CD1c-positive myeloid dendritic cell (primary cell): ENCODE results near the gene OTOG.
A peak's percentile ranks its signal among the peaks of the same experiment; 100 is the strongest.

Experiments
- DNase-seq: peaks from one replicate; pipeline ENCODE4 v3.0.0-alpha.2; 2016; ENCODE audit errors: extremely low spot score

Gene OTOG, protein sequence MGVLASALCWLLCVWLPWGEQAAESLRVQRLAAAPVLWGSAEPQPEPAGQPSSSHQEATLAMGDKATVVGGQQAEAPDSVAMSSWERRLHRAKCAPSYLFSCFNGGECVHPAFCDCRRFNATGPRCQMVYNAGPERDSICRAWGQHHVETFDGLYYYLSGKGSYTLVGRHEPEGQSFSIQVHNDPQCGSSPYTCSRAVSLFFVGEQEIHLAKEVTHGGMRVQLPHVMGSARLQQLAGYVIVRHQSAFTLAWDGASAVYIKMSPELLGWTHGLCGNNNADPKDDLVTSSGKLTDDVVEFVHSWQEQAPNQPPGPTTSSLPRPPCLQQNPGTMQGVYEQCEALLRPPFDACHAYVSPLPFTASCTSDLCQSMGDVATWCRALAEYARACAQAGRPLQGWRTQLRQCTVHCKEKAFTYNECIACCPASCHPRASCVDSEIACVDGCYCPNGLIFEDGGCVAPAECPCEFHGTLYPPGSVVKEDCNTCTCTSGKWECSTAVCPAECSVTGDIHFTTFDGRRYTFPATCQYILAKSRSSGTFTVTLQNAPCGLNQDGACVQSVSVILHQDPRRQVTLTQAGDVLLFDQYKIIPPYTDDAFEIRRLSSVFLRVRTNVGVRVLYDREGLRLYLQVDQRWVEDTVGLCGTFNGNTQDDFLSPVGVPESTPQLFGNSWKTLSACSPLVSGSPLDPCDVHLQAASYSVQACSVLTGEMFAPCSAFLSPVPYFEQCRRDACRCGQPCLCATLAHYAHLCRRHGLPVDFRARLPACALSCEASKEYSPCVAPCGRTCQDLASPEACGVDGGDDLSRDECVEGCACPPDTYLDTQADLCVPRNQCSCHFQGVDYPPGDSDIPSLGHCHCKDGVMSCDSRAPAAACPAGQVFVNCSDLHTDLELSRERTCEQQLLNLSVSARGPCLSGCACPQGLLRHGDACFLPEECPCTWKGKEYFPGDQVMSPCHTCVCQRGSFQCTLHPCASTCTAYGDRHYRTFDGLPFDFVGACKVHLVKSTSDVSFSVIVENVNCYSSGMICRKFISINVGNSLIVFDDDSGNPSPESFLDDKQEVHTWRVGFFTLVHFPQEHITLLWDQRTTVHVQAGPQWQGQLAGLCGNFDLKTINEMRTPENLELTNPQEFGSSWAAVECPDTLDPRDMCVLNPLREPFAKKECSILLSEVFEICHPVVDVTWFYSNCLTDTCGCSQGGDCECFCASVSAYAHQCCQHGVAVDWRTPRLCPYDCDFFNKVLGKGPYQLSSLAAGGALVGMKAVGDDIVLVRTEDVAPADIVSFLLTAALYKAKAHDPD (N-terminal part only)

DNA sequence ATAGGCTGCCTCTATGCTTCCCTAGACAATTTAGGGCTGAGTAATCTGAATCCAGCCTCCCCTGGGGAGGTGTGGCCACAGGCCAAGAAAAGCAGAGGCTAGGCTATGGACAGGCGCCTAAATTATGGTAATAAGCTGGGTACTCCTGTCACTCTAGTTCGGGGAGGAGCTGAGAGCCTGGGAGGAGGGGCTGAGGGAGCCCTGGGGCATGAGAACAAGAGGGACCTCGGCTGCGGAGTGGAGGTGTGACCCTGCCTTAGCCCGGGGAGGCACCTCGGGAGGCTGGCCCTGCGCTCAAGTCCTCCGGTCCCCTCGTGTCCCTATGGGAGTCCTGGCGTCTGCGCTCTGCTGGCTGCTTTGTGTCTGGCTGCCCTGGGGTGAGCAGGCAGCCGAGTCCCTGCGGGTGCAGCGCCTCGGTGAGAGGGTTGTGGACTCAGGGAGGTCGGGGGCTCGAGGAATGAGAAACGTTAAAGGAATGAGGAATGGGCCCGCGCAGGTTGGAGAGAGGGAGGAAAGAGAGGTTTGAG, at the start of gene OTOG:
Gene OTOG (plus strand): TSS at position 209 of the 527 bp plus-strand sequence. CDS start 114 bp downstream, at position 323.
- DNase-seq, result no peak

DNA sequence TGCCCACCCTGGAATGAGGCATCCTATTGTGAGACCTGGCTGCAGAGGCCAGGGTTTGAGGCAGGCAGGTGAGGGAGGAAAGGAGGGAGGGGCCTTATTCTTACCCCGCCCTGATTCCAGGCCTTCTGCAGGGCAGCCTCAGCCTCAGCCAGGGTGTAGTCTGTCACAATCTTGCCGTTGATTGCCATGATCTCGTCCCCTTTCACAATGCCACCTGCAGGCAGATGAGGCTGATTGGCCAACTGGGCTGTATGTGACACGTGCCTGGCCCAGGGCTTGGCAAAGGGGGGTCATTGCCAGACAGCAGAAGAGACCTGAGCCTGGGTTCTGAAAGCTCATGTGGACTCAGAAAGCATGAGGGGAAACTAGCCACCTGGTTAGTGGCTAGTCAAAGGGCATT, 49.0 kb upstream of the OTOG start:
- DNase-seq, result no peak

DNA sequence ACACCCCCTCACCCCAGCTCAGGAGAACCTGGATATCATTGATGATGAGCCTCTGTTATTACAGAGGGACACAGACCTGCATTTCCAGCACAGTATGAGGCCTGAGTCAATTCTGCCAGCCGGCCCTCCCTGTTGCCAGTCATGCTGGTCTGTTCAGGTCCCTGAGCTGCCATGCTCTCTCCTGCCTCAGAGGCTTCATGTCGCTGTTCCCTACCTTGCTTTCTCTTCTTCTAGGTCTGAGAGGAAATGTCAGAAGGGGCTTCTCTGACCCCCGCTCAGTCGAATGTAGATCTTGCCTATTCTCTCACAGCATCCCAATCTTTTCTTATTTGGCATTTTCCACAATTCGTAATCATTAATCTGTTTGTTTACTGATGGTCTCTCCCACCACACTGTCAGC, 48.6 kb upstream of the OTOG start:
- DNase-seq, result no peak

DNA sequence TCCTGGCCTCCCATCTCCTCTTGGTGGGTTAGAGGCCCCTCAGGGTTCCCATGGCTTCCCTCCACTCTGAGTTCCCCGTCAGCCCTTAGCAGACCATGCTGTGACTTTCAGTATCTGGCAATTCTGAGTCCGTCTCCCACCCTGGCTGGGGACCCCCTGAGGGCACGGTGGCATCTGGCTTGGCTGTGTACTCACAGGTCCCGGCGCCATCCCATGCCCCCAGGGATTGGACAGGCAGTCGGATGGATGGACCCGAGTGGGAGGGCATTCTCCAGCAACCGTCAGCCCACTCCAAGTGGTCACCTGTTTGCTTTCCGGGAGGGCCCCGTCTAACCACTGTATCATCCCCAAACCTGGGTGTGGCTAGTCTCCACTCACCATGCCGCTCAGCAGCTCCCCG, 46.4 kb upstream of the OTOG start:
- DNase-seq, result no peak

DNA sequence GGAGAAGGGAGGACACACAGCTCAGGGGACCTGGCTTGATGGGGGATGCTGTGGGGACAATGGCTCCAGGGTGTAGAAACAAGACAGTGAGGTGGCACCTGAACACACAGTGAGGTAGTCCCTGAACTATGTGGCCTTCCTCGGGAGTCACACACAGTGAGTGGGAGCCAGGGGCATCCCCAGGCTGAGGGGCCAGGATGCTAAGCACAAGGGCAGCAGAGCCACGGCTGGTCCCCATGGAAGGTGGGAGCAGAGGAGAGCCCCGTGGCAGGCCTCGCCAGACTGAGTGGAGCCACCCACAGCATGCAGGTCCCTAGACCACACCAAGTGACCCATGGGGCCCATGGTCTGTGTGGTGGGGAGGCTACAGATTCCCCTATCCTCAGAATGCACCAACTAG, 44.4 kb upstream of the OTOG start:
- DNase-seq, result no peak

DNA sequence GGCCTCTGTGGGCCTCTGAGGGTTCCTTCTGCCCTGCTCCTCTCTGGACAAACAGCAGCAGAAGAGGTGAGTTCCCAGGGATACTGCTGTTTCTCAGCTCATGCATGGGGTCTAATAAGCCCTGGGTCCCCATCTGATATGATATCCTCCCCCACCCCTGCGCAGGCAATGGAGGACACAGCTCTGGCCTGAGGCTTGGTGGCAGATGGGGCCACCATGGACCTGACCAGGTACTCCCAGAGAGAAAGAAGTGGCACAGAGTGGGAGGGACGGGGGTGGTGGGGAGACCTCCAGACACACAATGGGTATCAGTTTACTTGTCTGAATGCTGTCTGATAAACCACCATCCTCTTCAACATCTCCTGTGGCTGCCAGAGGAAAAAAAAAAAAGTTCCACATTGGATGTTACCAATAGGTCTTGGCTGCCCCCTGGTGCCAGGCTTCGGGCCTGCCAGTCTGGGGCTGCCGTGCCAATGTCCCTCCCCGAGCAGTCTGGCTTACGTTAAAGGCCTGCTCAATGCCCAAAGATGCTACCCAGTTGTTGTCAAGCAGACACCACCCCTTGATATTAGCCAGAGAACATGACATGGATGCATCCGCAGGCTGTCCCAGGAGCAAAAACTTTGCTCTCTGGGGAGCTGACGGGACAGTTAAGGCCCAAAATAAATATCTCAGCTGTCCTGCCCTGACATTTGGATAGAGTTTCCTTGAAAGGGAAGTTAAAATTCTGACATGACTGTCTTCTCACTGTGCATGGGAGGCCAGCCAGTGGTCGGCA, 42.5 kb upstream of the OTOG start:
- DNase-seq, result peak; percentile 78

DNA sequence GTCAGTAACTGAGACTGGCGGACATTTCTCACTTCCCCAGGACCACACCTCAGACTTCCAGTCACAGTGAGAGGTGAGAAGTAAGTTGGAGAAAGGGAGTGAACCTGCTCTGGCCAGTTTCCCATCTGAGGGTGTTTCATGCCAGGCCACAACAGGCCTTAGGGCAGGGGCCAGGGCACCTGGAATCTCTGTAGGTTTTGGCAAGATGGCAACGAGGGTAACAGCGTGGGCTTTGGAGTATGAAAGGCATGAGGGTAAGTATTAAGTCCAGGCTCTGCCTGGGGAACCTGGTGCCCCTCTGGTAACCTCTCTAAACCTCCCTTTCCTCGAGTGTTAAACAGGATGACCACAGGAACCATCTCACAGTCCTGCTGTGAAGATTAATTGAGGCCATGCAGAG, 41.9 kb upstream of the OTOG start:
- no peak for DNase-seq

DNA sequence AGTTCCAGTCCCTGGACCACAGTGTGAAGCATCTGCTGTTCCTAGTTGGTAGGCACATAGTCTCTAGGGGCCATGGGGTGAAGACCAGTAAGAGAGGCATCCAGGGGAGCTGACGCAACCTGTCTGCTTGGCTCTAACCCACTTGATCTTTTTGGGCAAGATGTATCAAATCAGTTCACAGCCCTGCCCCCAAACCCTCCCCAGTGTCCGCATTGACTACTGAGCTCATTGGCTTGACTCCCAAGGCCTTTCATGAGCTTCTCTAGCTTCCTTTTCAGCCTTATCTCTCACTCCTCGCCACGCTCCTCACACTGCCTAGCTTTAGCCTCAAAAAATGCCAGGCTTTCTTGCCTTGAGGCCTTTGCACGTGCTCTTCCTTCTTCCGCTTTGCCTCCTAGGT, 40.7 kb upstream of the OTOG start:
- DNase-seq, result no peak

DNA sequence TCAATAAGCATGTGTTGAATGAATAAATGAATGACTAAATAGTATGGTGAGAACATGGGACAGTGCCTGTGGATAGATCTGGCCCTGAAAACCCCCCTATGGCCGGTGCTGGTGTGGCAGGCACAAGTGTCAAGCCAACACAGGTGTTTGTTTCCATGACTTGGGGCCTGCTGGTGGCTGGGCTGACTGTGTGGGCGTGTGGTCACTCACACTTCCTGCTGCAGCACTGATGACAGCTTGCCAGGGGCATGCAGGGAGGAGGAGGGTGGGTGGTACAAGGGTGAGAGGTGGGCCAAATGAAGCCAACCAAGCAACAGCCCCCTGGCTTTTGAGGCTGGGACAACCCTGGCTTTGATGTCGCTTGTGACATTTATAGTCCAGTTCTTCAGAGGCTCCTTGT, 40.1 kb upstream of the OTOG start:
- DNase-seq, result peak; percentile 5

DNA sequence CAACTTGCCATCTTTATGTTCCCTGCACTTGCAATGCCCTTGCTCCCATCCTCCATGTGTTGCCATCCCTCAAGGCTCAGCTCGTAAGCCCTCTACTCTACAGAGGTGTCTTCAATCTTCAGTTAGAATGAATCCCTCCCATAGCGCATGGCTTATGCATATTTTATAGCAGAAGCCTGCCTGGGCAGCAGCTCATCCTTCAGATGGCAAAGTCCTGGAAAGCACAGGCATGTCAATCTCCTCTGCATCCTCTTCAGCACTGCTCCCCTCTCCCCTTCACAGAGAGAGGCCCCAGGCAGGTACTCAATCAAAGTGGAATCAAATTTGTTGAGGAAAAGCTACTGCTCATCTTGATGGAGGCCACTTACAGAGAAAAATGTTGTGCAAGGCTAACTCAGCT, 39.3 kb upstream of the OTOG start:
- no peak for DNase-seq

DNA sequence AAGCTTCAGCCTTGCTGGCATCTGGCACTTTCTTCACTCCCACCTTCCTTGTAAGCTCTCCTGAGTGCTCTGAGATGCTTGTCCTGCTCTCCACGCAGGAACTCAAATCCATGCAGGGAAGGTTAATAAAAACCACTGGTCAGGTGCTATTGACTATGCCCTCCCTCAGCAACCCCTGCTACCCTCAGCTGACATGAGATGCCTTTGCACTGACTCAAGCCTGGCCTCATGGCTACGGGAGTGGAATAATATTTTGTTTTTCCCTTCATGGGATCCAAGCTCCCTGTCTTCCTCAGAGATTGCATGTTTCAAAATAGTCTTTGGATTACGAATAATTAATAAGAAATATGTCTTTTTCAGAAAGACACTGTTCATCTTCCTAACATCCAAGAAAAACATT, 38.8 kb upstream of the OTOG start:
- DNase-seq, result no peak

DNA sequence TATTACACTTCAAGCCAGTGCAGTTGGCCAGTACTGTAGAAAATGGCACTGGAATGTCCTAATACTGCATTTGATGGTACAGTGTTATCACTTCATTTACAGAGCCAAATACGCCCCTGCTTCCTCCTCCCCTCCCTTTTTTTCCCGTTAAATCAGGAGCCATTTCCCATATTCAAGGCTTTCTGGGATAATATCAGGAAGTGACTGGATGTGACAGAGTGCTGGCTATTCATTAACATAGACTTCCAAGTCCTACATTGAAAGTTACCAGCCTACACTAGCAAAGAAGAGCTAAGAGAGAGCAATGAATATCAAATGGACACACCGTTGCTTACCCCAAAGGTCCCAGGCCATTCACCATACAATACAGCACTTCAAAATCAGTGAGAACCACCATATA, 38.3 kb upstream of the OTOG start:
- no peak for DNase-seq

DNA sequence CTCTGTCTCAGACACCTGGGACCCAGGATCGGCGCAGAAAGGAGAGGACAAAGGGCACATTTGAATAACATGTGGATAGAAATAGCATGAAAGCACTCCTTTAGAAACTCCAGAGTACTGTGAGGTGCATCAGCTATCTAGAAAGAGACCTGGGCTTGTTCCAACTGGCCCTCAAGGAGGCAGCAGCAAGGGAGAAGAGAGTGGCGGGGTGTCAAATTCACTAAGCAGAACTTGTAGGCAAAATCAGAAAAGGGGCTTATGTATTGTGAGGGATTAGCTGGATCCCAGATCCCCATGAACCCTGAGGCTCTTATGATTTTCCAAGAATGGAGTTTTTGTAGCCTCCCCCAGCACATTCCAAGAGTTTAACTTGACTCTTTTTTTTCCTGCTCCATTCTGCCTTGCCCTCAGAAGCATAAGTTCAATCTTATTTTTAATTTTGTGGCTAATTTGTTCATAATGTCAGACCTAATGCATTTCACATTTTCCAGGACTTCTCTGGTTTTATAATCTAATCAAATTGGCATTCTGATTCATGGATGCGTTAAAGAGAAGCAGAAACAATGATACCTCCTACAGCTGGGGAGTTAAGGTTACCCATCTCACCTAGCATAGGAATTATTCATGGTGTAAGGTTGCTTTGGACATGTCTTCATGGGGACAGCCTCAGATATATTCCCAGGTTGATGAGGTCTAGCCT, 36.4 kb upstream of the OTOG start:
- no peak for DNase-seq

DNA sequence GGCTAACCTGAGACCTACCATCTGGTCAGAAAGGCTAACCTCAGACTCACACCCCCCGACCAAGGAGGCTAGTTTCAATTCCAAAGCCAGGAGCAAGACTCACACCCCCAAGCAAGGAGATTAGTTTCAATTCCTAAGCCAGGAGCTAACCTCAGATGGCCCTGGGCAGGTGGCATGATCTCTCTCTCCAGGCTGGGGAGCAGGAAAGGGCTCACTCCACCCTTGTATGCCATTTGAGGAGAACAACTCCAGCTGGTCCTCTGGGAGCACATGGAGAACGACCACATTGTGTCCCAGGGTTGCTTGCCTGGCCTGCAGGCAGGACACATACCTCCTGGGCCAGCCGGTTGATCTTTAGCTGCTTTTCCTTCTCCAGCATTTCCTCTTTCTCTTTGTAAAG, 35.5 kb upstream of the OTOG start:
- DNase-seq, result no peak

DNA sequence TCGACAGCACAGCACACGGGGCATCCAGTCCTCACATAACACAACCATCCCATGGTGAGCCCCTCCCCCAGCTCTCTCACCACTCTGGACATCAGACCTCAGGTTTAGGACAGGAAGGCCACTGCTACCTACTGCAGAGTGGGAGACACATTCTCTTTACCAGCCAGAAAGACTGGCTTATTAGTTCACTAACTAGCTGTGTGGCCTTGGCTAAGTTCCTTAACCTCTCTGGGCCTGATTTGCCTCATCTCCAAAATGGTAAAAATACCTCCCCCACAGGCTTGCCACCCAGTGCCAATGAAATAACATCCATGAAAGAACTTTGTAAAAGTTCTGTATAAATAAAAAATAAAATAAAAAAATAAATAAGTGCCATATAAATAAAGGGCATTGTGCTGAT, 35.0 kb upstream of the OTOG start:
- no peak for DNase-seq

DNA sequence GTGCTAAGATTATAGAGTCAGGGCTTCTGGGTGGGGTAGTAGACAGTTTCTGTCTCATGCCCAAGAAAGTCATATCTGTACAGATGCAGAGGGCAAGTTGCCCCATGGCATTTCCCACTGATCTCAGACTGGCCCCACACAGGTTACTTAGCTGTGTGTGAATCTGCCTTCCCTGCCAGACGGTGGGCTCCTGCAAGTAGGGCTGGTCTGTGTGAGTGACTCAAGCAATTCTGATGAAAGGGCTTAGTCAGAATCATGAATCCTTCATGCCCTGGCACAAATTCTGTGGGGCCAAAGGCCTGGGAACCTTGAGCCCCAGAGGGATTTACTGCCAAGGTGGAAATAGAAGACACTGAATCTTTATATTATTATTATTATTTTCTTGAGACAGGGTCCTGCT, 33.2 kb upstream of the OTOG start:
- DNase-seq, result no peak

DNA sequence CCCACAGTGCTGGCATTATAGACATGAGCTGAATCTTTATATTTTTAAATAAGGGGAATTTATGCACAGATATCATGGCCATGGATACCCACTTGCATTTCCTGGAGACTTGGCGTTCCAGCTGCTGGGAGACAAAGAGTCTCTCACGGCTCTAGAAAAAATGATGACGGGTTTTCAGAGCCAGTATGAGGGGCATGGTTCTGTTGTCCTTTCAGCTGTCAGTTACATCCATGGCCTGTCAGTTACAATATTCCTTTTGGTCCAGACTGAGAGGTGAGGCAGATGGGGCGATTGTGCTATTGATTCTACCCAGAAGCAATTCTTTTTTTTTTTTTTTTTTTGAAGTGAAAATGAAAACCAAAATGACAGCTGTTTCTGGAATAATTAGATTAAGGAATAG, 32.6 kb upstream of the OTOG start:
- DNase-seq, result no peak

DNA sequence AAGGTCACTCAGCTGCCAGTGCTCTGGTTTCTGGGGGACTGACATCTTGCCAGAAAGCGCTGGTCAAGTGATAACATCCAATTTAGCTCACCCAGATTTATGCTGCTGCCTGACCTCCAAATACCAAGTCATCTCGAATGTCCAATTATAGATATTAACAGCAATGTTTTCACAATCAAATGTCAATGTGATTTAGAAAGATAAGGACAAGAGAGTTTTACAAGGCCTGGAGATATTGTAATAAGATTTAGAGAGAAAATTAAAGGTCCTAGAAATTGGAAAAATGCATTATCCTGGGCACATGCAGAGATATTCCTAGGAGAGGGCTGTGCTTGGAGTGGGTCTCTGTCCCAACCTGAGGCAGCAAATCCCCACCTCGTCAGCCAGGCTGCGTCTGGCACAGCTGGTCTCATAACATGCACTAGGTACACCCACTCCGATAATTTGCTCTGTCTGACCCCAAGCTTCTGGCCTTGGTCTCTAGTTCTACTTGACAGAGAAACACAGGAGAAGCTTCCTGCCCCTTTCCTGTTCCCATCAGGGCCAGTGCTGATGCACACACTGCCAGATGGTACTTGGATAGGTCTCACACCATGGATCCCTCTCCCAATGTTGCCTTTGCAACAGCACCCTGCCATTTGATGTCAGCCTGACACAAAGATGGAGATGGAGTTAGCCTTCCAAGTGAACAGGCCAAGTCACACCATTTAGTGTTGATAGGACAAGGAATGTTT, 31.4 kb upstream of the OTOG start:
- DNase-seq, result no peak

DNA sequence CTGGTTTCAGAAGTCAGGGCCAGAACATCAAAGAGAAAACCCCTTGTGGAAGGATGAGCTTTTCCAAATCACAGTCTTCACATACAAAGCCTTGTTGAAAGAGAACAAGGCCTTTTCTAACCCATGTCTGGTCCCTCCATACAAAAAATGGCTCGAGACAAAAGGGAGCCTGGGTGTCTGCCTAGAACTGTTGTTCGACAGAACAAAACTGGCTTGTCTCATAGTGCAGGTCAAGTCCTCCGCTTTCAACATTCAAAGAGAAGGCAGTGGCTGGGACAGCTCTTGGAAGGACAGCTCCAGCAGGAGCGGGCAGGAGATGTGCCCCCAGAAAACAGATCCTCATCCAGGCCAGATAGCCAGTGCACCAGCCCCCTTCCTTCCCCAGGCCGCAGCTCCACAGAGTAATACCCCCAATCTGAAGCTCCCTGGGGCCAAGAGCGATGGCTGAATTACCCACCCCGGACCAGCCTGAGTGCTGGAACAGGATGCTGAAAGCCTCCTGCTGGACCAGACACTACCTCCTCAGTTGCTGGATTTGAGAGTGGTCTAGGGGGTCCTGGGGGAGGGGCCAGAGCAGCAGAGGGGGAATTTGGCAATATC, 30.4 kb upstream of the OTOG start:
- DNase-seq, result no peak
